ENCODE data around the gene CD69.

The CD69 gene

DNA sequence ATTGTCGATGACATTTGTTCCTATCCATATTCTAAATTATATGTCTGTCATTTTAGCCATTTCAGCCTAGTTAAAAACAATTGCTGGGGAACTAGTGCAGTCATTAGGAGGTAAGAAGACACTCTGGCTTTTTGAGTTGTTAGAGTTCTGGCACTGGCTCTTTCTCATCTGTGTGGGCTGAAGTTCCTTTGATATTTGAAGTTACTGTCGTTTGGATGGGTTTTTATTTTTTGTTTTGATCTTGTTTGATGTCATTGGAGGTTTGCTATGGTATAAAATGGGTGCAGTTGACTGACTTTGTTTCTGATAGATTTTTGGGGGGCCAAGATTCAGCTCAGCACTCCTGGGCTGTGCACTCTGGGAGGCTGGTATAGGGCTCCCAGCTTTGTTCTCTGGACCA lies 20.7 kb upstream of the CD69 start:
- no peaks in the 10 kb centered on the region for H3F3A ChIP-seq (ENCODE audit: control insufficient read depth, insufficient read depth)
- H3K79me2 ChIP-seq (ENCODE audit: control insufficient read depth, low read length): no peaks in the 10 kb centered on the region
- no peaks in the 10 kb centered on the region for H3K36me3 ChIP-seq (ENCODE audit: control insufficient read depth, low read length)
- no peak overlapping the region for H3K4me3 ChIP-seq (ENCODE audit: low read length)
- no peaks in the 10 kb centered on the region for H3K9me3 ChIP-seq (ENCODE audit: control insufficient read depth, insufficient read depth, low read length)
- TF ChIP-seq EZH2phosphoT487 (IDR thresholded peaks at IDR 0.05; ENCODE audit: borderline replicate concordance, low read length): no peak
- TF ChIP-seq, protein P1, sequence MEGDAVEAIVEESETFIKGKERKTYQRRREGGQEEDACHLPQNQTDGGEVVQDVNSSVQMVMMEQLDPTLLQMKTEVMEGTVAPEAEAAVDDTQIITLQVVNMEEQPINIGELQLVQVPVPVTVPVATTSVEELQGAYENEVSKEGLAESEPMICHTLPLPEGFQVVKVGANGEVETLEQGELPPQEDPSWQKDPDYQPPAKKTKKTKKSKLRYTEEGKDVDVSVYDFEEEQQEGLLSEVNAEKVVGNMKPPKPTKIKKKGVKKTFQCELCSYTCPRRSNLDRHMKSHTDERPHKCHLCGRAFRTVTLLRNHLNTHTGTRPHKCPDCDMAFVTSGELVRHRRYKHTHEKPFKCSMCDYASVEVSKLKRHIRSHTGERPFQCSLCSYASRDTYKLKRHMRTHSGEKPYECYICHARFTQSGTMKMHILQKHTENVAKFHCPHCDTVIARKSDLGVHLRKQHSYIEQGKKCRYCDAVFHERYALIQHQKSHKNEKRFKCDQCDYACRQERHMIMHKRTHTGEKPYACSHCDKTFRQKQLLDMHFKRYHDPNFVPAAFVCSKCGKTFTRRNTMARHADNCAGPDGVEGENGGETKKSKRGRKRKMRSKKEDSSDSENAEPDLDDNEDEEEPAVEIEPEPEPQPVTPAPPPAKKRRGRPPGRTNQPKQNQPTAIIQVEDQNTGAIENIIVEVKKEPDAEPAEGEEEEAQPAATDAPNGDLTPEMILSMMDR (IDR thresholded peaks at IDR 0.05; ENCODE audit: low read depth, low read length, poor library complexity, severe bottlenecking): no peak
- H4K20me1 ChIP-seq (ENCODE audit: control insufficient read depth, insufficient read depth, low read depth, low read length): no peaks in the 10 kb centered on the region
- H3K27me3 ChIP-seq (ENCODE audit: control insufficient read depth, low read length): peaks cover 67% of the 10 kb centered on the region
- no peak overlapping the region for H3K4me2 ChIP-seq (ENCODE audit: low read length)
- no peak overlapping the region for H3K27ac ChIP-seq (ENCODE audit: low read depth, low read length)
- no peaks in the 10 kb centered on the region for H3K9me2 ChIP-seq (replicated peaks; ENCODE audit: control insufficient read depth, low read length)
- H3K4me1 ChIP-seq (ENCODE audit: control insufficient read depth, low read length): peaks cover 10% of the 10 kb centered on the region

- no peaks in the 10 kb centered on the region for H3K9me3 ChIP-seq (ENCODE audit: control insufficient read depth, insufficient read depth, low read length)
- H3K79me2 ChIP-seq (ENCODE audit: control insufficient read depth, low read length): no peaks in the 10 kb centered on the region
- peaks cover 10% of the 10 kb centered on the region for H3K4me1 ChIP-seq (ENCODE audit: control insufficient read depth, low read length)
- no peak overlapping the region for H3K4me3 ChIP-seq (ENCODE audit: low read length)
- H4K20me1 ChIP-seq (ENCODE audit: control insufficient read depth, insufficient read depth, low read depth, low read length): no peaks in the 10 kb centered on the region
- H3K4me2 ChIP-seq (ENCODE audit: low read length): no peak overlapping the region
- H3K9me2 ChIP-seq (replicated peaks; ENCODE audit: control insufficient read depth, low read length): no peaks in the 10 kb centered on the region
- no peak overlapping the region for H3K27ac ChIP-seq (ENCODE audit: low read depth, low read length)
- no peaks in the 10 kb centered on the region for H3F3A ChIP-seq (ENCODE audit: control insufficient read depth, insufficient read depth)
- no peaks in the 10 kb centered on the region for H3K36me3 ChIP-seq (ENCODE audit: control insufficient read depth, low read length)
- peaks cover 72% of the 10 kb centered on the region for H3K27me3 ChIP-seq (ENCODE audit: control insufficient read depth, low read length)
- TF ChIP-seq, protein P1 (IDR thresholded peaks at IDR 0.05; ENCODE audit: low read depth, low read length, poor library complexity, severe bottlenecking): no peak
- no peak for TF ChIP-seq EZH2phosphoT487 (IDR thresholded peaks at IDR 0.05; ENCODE audit: borderline replicate concordance, low read length)
These were observed 18.5 kb upstream of the CD69 start for GRCh38 chr12:9779209-9779608.

DNA sequence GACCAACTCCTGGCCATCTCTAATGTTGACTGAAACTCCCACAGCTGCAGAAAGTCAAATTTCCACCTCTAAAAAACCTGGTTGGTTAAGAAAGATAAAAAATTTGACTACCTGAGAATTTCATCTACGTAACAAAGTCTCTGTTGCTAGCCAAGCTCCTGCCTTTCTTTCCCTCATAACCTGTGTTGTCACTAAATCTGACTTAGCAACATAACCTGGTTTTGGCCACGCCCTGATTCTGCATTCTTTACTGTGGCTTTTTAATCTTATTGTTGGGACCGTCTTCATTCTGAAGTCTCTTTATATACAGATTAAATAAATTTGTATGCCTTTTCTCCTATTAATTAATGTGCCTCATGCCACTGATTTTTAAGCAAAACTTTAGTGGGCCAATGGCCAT lies 16.1 kb upstream of the CD69 start:
- Histone ChIP-seq H3F3A (ENCODE audit: control insufficient read depth, insufficient read depth) (no peaks in the 10 kb centered on the region), H3K27ac (ENCODE audit: low read depth, low read length) (no peak overlapping the region), H3K4me2 (ENCODE audit: low read length) (no peak overlapping the region), H3K4me1 (ENCODE audit: control insufficient read depth, low read length) (peaks cover 10% of the 10 kb centered on the region), H3K27me3 (ENCODE audit: control insufficient read depth, low read length) (peaks cover 87% of the 10 kb centered on the region), H3K9me2 (replicated peaks; ENCODE audit: control insufficient read depth, low read length) (no peaks in the 10 kb centered on the region), H3K36me3 (ENCODE audit: control insufficient read depth, low read length) (no peaks in the 10 kb centered on the region), H3K9me3 (ENCODE audit: control insufficient read depth, insufficient read depth, low read length) (no peaks in the 10 kb centered on the region), H3K79me2 (ENCODE audit: control insufficient read depth, low read length) (no peaks in the 10 kb centered on the region), H4K20me1 (ENCODE audit: control insufficient read depth, insufficient read depth, low read depth, low read length) (no peaks in the 10 kb centered on the region), H3K4me3 (ENCODE audit: low read length) (no peak overlapping the region)
- TF ChIP-seq, protein P1 (IDR thresholded peaks at IDR 0.05; ENCODE audit: low read depth, low read length, poor library complexity, severe bottlenecking): no peak

Data from DOHH2 (cell line).